ENCODE data around the gene TMEM30A.

TMEM30A gene

DNA sequence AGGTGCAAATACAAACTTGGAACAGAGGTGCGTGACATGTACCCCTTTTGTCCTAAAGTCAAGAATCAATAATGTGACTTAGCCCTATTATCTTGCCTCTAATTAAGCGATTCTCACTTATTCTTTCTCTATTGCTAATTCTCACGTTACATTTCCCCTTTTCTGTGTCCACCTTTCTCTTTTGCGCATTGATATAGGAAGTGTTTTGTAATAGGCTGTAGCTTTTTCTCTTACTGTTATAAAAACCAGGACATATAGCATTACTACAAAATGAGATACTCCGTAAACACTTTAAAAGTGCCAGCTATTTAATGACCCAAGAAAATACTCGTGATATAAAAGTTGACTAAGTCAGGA lies 669 bp upstream of the TMEM30A start:
- no peaks in the 10 kb centered on the region for H3K36me3 ChIP-seq (replicated peaks)
- TF ChIP-seq, protein P1, sequence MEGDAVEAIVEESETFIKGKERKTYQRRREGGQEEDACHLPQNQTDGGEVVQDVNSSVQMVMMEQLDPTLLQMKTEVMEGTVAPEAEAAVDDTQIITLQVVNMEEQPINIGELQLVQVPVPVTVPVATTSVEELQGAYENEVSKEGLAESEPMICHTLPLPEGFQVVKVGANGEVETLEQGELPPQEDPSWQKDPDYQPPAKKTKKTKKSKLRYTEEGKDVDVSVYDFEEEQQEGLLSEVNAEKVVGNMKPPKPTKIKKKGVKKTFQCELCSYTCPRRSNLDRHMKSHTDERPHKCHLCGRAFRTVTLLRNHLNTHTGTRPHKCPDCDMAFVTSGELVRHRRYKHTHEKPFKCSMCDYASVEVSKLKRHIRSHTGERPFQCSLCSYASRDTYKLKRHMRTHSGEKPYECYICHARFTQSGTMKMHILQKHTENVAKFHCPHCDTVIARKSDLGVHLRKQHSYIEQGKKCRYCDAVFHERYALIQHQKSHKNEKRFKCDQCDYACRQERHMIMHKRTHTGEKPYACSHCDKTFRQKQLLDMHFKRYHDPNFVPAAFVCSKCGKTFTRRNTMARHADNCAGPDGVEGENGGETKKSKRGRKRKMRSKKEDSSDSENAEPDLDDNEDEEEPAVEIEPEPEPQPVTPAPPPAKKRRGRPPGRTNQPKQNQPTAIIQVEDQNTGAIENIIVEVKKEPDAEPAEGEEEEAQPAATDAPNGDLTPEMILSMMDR (IDR thresholded peaks at IDR 0.05; ENCODE audit: low read depth, low read length, missing control alignments), result no peak
- H3K27me3 ChIP-seq (replicated peaks), result no peaks in the 10 kb centered on the region
- no peak for DNase-seq
- peak overlapping the region; percentile 51 for H3K27ac ChIP-seq
- H3K4me3 ChIP-seq (ENCODE audit: low read depth, low read length), result peak overlapping the region; percentile 96
- in situ Hi-C loops (cut with HindIII; ENCODE audit: low pct_ligation_motif_present, low sequenced_read_pairs), result loop anchor here (25.0 kb wide), 1 partner anchor 252 kb away; no protein-coding TSS in a partner anchor

DNA sequence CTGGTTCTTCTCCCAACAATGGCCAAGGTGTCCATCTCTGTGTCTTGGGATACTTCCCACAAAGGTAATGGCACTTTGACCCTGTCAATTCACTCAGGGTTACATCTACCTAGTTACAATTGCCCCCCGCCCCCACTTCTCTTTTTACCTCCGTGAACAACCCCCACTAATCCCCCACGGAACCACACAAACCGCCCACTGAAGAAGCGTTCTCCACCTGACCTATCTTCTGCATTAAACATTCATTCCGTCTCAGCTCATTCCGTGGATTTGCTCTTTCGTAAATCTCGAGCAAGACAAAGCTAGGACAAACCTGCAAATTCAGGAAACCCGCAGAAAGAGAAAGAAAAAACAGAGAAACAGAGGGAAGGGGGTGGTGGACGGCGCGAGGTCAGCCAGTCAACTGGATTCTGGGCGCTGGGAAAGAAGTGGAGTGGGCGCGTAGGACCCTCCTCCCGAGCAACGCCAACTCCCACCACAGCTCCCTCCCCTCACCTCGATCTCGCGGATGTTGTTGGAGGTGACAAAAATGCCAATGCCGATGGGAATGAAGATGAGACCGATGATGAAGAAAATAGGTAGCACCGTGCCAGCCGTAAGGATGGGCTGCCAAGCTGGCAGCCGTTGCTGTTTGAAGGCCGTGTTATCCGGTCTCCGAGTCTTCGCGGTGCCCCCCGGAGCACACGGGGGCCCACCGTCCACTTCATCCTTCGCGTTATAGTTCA lies 523 bp downstream of the TMEM30A start:
- TF ChIP-seq, protein P1 (IDR thresholded peaks at IDR 0.05; ENCODE audit: low read depth, low read length, missing control alignments), result no peak
- H3K27ac ChIP-seq, result peak overlapping the region; percentile 79
- peak overlapping the region; percentile 96 for H3K4me3 ChIP-seq (ENCODE audit: low read depth, low read length)
- peak; percentile 28 for DNase-seq
- H3K36me3 ChIP-seq (replicated peaks), result no peaks in the 10 kb centered on the region
- in situ Hi-C loops (cut with HindIII; ENCODE audit: low pct_ligation_motif_present, low sequenced_read_pairs), result loop anchor here (25.0 kb wide), 1 partner anchor 253 kb away; no protein-coding TSS in a partner anchor
- no peaks in the 10 kb centered on the region for H3K27me3 ChIP-seq (replicated peaks)

DNA sequence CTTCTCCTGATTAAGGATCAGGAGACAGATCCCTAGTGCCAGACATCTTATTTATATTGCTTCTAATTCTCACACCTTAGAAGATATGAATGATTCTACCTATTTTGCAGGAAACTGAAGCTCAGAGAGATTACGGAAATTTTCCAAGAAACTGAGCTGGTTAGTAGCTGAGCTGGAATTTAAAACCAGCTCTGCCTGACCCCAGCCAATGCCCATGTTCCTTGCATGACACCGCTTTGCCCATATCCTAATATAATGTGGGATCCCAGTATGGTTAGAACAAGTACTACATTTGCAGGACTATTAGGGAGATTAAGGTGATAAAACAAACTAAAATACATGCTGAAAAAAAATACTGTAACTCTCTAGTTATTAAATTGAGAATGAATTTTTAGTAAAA lies 1.9 kb downstream of the TMEM30A start:
- no peaks in the 10 kb centered on the region for H3K27me3 ChIP-seq (replicated peaks)
- in situ Hi-C loops (cut with HindIII; ENCODE audit: low pct_ligation_motif_present, low sequenced_read_pairs), result loop anchor here (25.0 kb wide), 1 partner anchor 255 kb away; no protein-coding TSS in a partner anchor
- DNase-seq, result no peak
- H3K36me3 ChIP-seq (replicated peaks), result no peaks in the 10 kb centered on the region
- H3K27ac ChIP-seq, result no peak overlapping the region
- TF ChIP-seq, protein P1 (IDR thresholded peaks at IDR 0.05; ENCODE audit: low read depth, low read length, missing control alignments), result no peak
- H3K4me3 ChIP-seq (ENCODE audit: low read depth, low read length), result peak overlapping the region; percentile 96

DNA sequence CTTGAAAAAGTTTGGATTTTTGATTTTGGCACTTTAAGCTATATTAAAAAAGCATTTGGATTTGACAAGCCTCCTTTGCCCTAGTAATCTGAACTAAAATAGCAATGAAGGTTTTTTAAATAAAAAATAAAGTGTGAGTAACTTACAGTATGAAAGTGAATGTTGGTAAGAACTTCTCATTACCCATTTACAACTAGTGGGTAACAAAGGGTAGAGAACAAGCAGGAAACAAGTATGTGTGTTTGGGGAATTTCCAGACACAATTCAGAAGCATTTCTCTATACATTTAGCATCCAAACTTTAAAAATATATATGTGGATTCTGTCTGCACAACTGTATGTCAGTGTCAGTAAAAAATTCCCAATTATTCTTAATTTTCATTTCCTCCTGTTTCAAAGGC lies 2.9 kb downstream of the TMEM30A start:
- H3K4me3 ChIP-seq (ENCODE audit: low read depth, low read length), result no peak overlapping the region
- TF ChIP-seq, protein P1 (IDR thresholded peaks at IDR 0.05; ENCODE audit: low read depth, low read length, missing control alignments), result no peak
- H3K27ac ChIP-seq, result no peak overlapping the region
- H3K36me3 ChIP-seq (replicated peaks), result no peaks in the 10 kb centered on the region
- no peaks in the 10 kb centered on the region for H3K27me3 ChIP-seq (replicated peaks)
- no peak for DNase-seq
- in situ Hi-C loops (cut with HindIII; ENCODE audit: low pct_ligation_motif_present, low sequenced_read_pairs), result loop anchor here (25.0 kb wide), 1 partner anchor 256 kb away; no protein-coding TSS in a partner anchor

DNA sequence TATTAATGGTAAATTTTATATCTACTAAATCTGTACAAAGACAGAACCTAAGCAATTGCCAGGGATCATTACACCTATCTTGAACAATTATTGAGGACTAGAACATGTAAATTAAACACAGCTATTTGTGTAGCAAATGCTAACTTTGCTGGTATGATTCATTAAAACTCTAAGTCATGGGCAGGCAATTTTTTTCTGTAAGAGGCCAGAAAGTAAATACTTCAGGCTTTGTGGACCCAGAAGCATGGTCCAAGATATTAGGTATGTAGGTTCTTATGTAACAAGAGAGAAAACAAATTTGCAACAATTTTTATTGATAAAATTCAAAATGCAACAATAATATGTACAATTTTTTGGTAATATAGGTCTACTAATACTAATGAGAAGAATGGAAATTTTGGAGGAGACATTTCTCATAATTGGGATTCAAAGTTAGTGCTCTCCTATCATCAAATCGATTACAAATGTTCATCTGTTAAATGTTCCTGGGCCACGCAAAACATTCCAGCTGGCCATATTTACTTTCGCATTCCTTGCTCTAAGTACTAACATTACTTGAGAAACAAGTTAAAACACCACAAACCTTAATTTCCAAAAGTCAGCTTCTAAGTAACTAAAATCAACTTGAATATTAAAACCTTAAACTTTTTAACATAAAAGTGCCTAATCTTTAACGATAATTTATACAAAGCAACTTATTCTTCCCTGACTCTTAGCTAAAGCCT lies 4.3 kb downstream of the TMEM30A start:
- no peak for DNase-seq
- in situ Hi-C loops (cut with HindIII; ENCODE audit: low pct_ligation_motif_present, low sequenced_read_pairs), result loop anchor here (25.0 kb wide), 1 partner anchor 257 kb away; no protein-coding TSS in a partner anchor
- Histone ChIP-seq H3K4me3 (ENCODE audit: low read depth, low read length) (no peak overlapping the region), H3K27me3 (replicated peaks) (no peaks in the 10 kb centered on the region), H3K27ac (no peak overlapping the region), H3K36me3 (replicated peaks) (no peaks in the 10 kb centered on the region)
- TF ChIP-seq, protein P1 (IDR thresholded peaks at IDR 0.05; ENCODE audit: low read depth, low read length, missing control alignments), result no peak

Data from brain microvascular endothelial cell (primary cell).